Nephron (organoid): Measurements from ENCODE around the gene DHPS.

Experiments
- H3K27ac Mint-ChIP-seq, 3 experiments: 2 replicates each; pipeline ENCODE4 v1.8.0; 2020; ENCODE audit warnings: mixed read lengths in 3 of 3, mild to moderate bottlenecking in 2 of 3, moderate library complexity in 1 of 3
- H3K27me3 Mint-ChIP-seq: 2 replicates; pipeline ENCODE4 v1.8.0; 2021; ENCODE audit warnings: low read depth, mild to moderate bottlenecking, moderate library complexity, mixed read lengths
- H3K36me3 Mint-ChIP-seq: 2 replicates; pipeline ENCODE4 v1.8.0; 2020; ENCODE audit warnings: low read depth, mixed read lengths
- H3K4me1 Mint-ChIP-seq: 2 replicates; pipeline ENCODE4 v1.8.0; 2020; ENCODE audit warnings: mixed read lengths
- H3K4me3 Mint-ChIP-seq, 3 experiments: 2 replicates each; pipeline ENCODE4 v1.8.0; 2020; ENCODE audit warnings: mild to moderate bottlenecking in 3 of 3, mixed read lengths in 3 of 3, moderate library complexity in 2 of 3
- H3K9me3 Mint-ChIP-seq: 2 replicates; pipeline ENCODE4 v1.8.0; 2020; ENCODE audit warnings: mixed read lengths
- CTCF ChIP-seq, 3 experiments: fragments of 200-600 bp; sonication (generic); IDR thresholded peaks; one replicate each; pipeline ENCODE4 v1.5.0; 2021; ENCODE audit warnings: antibody characterized with exemption in 3 of 3; ENCODE audit not compliant: unreplicated experiment in 3 of 3

The DHPS gene

GRCh38 chr19:12708641-12709040 lies 27.0 kb upstream of the DHPS start:
- H3K4me1 Mint-ChIP-seq, result no peaks in the 10 kb centered on the region
- H3K27ac Mint-ChIP-seq, result no peak overlapping the region
- no peak for TF ChIP-seq CTCF (IDR thresholded peaks at IDR 0.05; ENCODE audit: unreplicated experiment in 3 of 3)
- no peaks in the 10 kb centered on the region for H3K9me3 Mint-ChIP-seq
- H3K4me3 Mint-ChIP-seq, result no peak overlapping the region
- no peaks in the 10 kb centered on the region for H3K27me3 Mint-ChIP-seq
- peaks cover 71% of the 10 kb centered on the region for H3K36me3 Mint-ChIP-seq

DNA sequence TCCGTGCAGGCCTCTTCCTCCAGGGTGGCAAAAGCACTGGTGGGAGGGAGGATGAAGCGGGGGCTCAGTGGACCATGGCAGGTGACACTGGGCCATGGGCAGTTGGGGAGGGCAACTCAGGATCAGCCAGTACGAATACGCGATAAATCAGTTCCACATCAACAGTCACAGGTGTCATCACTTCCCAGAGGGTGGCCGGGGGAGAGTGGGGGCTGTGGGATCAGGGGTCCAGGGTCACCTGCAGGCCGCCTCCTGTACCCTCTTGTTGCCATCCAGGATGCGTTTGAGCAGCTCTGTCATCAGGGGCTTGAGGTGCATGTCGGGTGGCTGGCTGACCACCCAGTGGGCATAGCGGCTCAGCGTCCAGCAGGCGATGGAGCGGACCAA lies 24.6 kb upstream of the DHPS start:
- no peaks in the 10 kb centered on the region for H3K27me3 Mint-ChIP-seq
- H3K4me3 Mint-ChIP-seq, result no peak overlapping the region
- no peak overlapping the region for H3K27ac Mint-ChIP-seq
- TF ChIP-seq CTCF (IDR thresholded peaks at IDR 0.05; ENCODE audit: unreplicated experiment in 3 of 3), result no peak
- H3K9me3 Mint-ChIP-seq, result no peaks in the 10 kb centered on the region
- peaks cover 70% of the 10 kb centered on the region for H3K36me3 Mint-ChIP-seq
- H3K4me1 Mint-ChIP-seq, result no peaks in the 10 kb centered on the region

GRCh38 chr19:12705654-12706331 lies 24.1 kb upstream of the DHPS start:
- Mint-ChIP-seq H3K36me3 (peaks cover 71% of the 10 kb centered on the region), H3K4me1 (no peaks in the 10 kb centered on the region), H3K27ac (no peak overlapping the region), H3K9me3 (no peaks in the 10 kb centered on the region), H3K4me3 (no peak overlapping the region), H3K27me3 (no peaks in the 10 kb centered on the region)
- no peak for TF ChIP-seq CTCF (IDR thresholded peaks at IDR 0.05; ENCODE audit: unreplicated experiment in 3 of 3)

GRCh38 chr19:12705169-12705568 lies 23.5 kb upstream of the DHPS start:
- no peak for TF ChIP-seq CTCF (IDR thresholded peaks at IDR 0.05; ENCODE audit: unreplicated experiment in 3 of 3)
- H3K4me3 Mint-ChIP-seq, result no peak overlapping the region

DNA sequence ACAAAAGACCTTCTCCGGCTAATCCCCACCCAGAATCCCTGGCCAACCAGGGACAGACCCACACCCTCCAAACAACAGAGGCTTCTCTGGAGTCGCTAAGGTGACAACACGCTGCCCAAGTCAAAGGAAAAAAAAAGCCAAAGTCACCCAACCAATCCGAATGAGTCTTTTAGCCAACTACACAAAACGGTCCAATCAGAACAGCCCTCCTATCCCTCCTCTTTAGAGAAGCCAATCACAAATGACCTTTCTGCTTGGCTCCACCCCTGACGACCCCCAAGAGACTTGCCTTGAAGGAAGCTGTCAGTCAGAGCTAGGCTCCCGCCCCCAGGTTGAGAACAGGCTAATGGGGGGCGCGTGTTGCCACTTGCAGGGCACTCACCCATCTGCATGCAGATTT lies 21.4 kb upstream of the DHPS start:
- Mint-ChIP-seq H3K9me3 (no peaks in the 10 kb centered on the region), H3K36me3 (peaks cover 62% of the 10 kb centered on the region), H3K27ac (no peak overlapping the region), H3K4me3 (no peak overlapping the region), H3K4me1 (peaks cover 3% of the 10 kb centered on the region), H3K27me3 (no peaks in the 10 kb centered on the region)
- no peak for TF ChIP-seq CTCF (IDR thresholded peaks at IDR 0.05; ENCODE audit: unreplicated experiment in 3 of 3)

More at GRCh38 chr19:12705169-12705568, 23.5 kb upstream of the DHPS start:
- H3K36me3 Mint-ChIP-seq, result peaks cover 68% of the 10 kb centered on the region
- H3K4me1 Mint-ChIP-seq, result no peaks in the 10 kb centered on the region
- H3K27ac Mint-ChIP-seq, result no peak overlapping the region
- no peaks in the 10 kb centered on the region for H3K27me3 Mint-ChIP-seq
- H3K9me3 Mint-ChIP-seq, result no peaks in the 10 kb centered on the region

DNA sequence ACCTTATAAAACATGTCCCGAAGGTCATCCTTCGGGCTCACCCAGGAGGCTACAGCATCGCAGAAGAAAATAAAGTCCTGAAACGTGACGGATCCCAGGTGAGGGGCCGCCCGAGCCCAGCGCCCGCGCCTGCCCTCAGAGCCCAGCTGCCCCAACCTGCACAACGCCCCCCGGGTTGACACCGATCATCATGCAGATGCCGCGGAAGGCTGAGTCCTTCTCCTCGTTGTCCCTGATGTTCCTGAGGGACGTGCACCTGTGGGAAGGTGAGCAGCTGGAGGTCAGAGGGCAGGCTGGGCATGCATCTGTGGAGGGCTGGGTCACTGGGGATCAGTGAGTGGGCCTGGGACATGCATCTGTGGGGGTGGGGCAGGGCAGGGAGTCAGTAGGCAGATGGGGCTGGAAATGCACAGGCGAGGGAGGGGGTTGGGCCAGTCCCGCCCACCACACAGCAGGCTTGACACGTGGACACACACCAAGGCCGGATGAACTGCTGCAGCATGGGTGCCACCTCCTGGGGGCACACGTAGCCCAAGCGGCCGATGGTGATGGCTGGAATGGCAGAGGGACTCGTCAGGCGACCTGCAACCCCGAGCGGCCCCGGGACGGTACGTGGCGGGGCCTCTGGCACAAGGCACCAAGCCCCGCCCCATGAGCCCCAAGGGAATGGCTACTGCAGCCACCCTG lies 20.1 kb upstream of the DHPS start:
- Mint-ChIP-seq H3K27ac (no peak overlapping the region), H3K36me3 (peaks cover 56% of the 10 kb centered on the region), H3K9me3 (no peaks in the 10 kb centered on the region), H3K4me3 (no peak overlapping the region), H3K4me1 (peaks cover 6% of the 10 kb centered on the region), H3K27me3 (no peaks in the 10 kb centered on the region)
- TF ChIP-seq CTCF (IDR thresholded peaks at IDR 0.05; ENCODE audit: unreplicated experiment in 3 of 3), result no peak
